OCI-LY3 (cell line): Measurements from ENCODE around the gene PTPN3.
A peak's percentile ranks its signal among the peaks of the same experiment; 100 is the strongest.

Experiments
- H2AFZ ChIP-seq: fragments of 200-600, 300-600 bp; shearing (Covaris generic); 2 replicates; pipeline ENCODE4 v1.6.0; 2014; ENCODE audit warnings: antibody characterized with exemption, low read depth, low read length
- H3K27ac ChIP-seq: fragments of 200-600, 300-600 bp; sonication (generic); 2 replicates; pipeline ENCODE4 v1.5.1; 2014; ENCODE audit warnings: mild to moderate bottlenecking, low read length, moderate library complexity, mixed read lengths
- H3K27me3 ChIP-seq: fragments of 200-600, 300-600 bp; sonication (generic); 2 replicates; pipeline ENCODE4 v1.6.1; 2014; ENCODE audit warnings: low read depth, low read length, mixed read lengths
- H3K36me3 ChIP-seq: fragments of 200-600, 300-600 bp; sonication (generic); replicated peaks from 2 replicates; pipeline ENCODE3; 2014; ENCODE audit warnings: low read depth, low read length, mixed read lengths
- H3K4me1 ChIP-seq: fragments of 300-600, 200-600 bp; sonication (generic); 2 replicates; pipeline ENCODE4 v1.6.1; 2014; ENCODE audit warnings: low read length, mixed read lengths
- H3K4me2 ChIP-seq: fragments of 200-600, 300-600 bp; sonication (generic); 2 replicates; pipeline ENCODE4 v1.6.1; 2014; ENCODE audit warnings: low read length, mixed read lengths
- H3K4me3 ChIP-seq: fragments of 300-600, 200-600 bp; sonication (generic); 2 replicates; pipeline ENCODE4 v1.5.1; 2014; ENCODE audit warnings: antibody characterized with exemption, mild to moderate bottlenecking, low read length, moderate library complexity
- H3K79me2 ChIP-seq: fragments of 300-600, 200-600 bp; shearing (Covaris generic); 2 replicates; pipeline ENCODE4 v1.6.1; 2014; ENCODE audit warnings: mild to moderate bottlenecking, low read length, mixed read lengths
- H3K9ac ChIP-seq: fragments of 300-600, 200-600 bp; shearing (Covaris generic); 2 replicates; pipeline ENCODE4 v1.6.0; 2014; ENCODE audit warnings: mild to moderate bottlenecking, low read length, moderate library complexity
- H3K9me3 ChIP-seq: fragments of 200-600, 300-600 bp; shearing (Covaris generic); 2 replicates; pipeline ENCODE4 v1.6.1; 2014; ENCODE audit warnings: low read length, mixed read lengths; ENCODE audit not compliant: insufficient read depth
- H4K20me1 ChIP-seq: fragments of 200-600, 300-600 bp; sonication (generic); 2 replicates; pipeline ENCODE4 v1.6.1; 2016; ENCODE audit warnings: low read length, mixed read lengths; ENCODE audit not compliant: insufficient read depth
- EZH2phosphoT487 ChIP-seq: fragments of 200-600 bp; shearing (Covaris generic); IDR thresholded peaks from 2 replicates; pipeline ENCODE4 v1.6.1; 2018; ENCODE audit warnings: antibody characterized with exemption, mixed run types, low read depth
- TF ChIP-seq, protein P1 (sequence below): fragments of 200-600, 300-600 bp; sonication (generic); IDR thresholded peaks from 2 replicates; pipeline ENCODE4 v1.5.1; 2014; ENCODE audit warnings: antibody characterized with exemption, low read length, low read depth

PTPN3 gene

DNA sequence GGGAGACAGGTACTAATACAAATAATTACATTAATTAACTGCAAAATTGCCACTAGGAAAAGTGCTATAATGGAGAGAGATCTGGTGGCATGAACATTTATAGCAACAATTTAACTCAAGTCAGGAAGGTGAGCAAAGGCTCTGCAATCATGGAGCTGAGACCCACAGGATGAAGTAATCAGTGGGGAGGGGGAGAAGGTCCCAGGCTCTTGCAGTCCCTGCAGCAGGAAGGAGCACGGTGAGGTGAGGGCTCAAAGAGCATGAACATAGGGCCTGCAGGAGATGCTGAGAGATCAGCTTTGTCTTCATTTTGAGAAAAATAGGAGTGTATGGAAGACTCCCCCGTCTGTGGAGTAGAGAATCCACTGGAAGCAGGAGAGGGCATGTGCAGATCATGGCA, 6.5 kb downstream of the PTPN3 start:
- no peaks in the 10 kb centered on the region for H4K20me1 ChIP-seq
- H3K4me2 ChIP-seq: no peak overlapping the region
- TF ChIP-seq, protein P1, sequence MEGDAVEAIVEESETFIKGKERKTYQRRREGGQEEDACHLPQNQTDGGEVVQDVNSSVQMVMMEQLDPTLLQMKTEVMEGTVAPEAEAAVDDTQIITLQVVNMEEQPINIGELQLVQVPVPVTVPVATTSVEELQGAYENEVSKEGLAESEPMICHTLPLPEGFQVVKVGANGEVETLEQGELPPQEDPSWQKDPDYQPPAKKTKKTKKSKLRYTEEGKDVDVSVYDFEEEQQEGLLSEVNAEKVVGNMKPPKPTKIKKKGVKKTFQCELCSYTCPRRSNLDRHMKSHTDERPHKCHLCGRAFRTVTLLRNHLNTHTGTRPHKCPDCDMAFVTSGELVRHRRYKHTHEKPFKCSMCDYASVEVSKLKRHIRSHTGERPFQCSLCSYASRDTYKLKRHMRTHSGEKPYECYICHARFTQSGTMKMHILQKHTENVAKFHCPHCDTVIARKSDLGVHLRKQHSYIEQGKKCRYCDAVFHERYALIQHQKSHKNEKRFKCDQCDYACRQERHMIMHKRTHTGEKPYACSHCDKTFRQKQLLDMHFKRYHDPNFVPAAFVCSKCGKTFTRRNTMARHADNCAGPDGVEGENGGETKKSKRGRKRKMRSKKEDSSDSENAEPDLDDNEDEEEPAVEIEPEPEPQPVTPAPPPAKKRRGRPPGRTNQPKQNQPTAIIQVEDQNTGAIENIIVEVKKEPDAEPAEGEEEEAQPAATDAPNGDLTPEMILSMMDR: no peak
- no peak for TF ChIP-seq EZH2phosphoT487
- H3K9me3 ChIP-seq: no peaks in the 10 kb centered on the region
- no peak overlapping the region for H3K9ac ChIP-seq
- H3K27me3 ChIP-seq: peaks cover 24% of the 10 kb centered on the region
- H2AFZ ChIP-seq: no peak overlapping the region
- H3K79me2 ChIP-seq: no peaks in the 10 kb centered on the region
- no peak overlapping the region for H3K27ac ChIP-seq
- peaks cover 7% of the 10 kb centered on the region for H3K4me1 ChIP-seq
- H3K36me3 ChIP-seq: no peaks in the 10 kb centered on the region
- no peak overlapping the region for H3K4me3 ChIP-seq

DNA sequence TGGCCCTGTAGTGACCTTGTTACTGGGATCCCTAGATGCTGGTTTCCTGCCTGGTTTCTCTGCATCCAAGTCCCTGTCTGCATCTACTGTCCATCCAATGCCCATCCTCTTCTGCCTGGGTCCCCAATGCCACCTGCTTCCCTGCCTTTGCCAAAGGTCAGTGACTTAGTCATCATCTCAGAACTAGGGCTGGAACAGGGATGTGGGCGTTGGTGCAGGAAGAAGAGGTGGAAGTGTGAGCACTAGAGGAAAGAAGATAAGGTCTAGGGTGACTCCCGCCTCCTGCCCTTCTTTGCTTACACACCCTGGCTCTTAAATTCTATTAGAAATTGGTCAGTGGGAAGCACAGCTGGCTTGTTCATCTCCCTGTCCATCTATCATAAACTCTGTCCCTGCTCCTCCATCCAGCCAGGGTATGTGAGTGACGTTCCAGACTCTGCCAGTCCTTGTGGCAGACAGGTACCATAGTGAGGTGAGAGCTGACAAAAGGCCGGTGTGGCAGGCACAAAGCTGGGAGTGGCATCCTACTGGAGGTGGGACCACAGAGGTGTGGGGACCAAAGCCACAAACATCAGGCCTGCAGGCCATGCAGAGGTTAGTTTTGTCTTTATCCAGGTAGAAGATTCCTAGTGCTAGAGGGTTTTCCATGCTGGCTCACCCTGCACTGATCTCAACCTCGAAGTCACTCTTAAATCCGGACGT, 9.2 kb downstream of the PTPN3 start:
- TF ChIP-seq, protein P1: no peak
- no peak for TF ChIP-seq EZH2phosphoT487
- no peaks in the 10 kb centered on the region for H3K79me2 ChIP-seq
- H4K20me1 ChIP-seq: no peaks in the 10 kb centered on the region

DNA sequence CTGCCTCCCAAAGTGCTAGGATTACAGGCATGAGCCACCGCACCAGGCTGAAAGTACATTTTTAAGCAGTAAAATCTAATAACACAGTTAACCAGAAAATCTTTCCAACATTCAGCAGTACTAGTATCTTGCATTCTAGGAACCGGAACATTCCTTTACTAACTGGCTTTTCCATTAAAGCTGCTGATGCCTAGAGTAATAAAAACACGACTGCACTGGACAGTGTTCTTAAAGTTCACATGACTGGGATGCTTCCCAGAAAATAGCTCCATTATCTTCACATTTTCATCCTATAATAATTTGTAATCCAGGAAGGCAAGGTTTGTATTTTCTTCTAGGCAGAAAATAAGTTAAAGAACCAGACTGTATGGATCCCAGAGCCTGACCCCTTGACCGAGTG, 9.8 kb downstream of the PTPN3 start:
- no peaks in the 10 kb centered on the region for H3K36me3 ChIP-seq
- H2AFZ ChIP-seq: no peak overlapping the region
- H3K4me1 ChIP-seq: peaks cover 7% of the 10 kb centered on the region
- H3K4me3 ChIP-seq: no peak overlapping the region
- H3K27ac ChIP-seq: no peak overlapping the region
- TF ChIP-seq, protein P1: no peak
- TF ChIP-seq EZH2phosphoT487: no peak
- no peak overlapping the region for H3K9ac ChIP-seq
- H3K79me2 ChIP-seq: no peaks in the 10 kb centered on the region
- no peak overlapping the region for H3K4me2 ChIP-seq
- H3K9me3 ChIP-seq: no peaks in the 10 kb centered on the region
- peaks cover 4% of the 10 kb centered on the region; the same call in 1 of the 2 replicates for H3K27me3 ChIP-seq
- no peaks in the 10 kb centered on the region for H4K20me1 ChIP-seq

More for the DNA sequence above, 9.2 kb downstream of the PTPN3 start:
- Histone ChIP-seq H3K27ac (no peak overlapping the region), H3K9ac (no peak overlapping the region), H2AFZ (no peak overlapping the region), H3K9me3 (no peaks in the 10 kb centered on the region), H3K4me3 (no peak overlapping the region), H3K4me2 (no peak overlapping the region), H3K4me1 (peaks cover 7% of the 10 kb centered on the region), H3K36me3 (no peaks in the 10 kb centered on the region), H3K27me3 (peaks cover 7% of the 10 kb centered on the region; the same call in 1 of the 2 replicates)

DNA sequence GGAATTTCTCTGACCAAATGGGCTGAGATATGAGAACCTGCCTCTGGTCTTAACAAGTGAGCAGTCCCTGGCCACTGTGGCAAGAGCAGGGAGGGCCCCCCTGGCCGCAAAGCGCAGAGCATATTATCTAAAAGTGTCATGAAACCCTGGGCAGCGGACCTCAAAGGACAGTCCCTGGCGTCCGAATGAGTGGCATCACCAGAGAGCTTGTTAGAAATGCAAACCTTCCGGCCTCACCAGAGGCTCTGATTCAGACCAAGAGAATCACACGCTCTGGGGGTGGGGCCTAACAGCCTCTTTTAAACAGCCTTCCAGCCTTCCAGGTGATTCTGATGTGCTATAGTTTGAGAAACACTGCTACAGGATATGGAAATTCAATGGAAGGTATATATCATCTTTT, 10.9 kb downstream of the PTPN3 start:
- peaks cover 7% of the 10 kb centered on the region for H3K4me1 ChIP-seq
- no peak overlapping the region for H3K4me3 ChIP-seq
- H3K79me2 ChIP-seq: no peaks in the 10 kb centered on the region
- H2AFZ ChIP-seq: no peak overlapping the region
- H3K36me3 ChIP-seq: no peaks in the 10 kb centered on the region
- no peaks in the 10 kb centered on the region for H3K9me3 ChIP-seq
- peak overlapping the region; percentile 25 for H3K4me2 ChIP-seq
- H3K27ac ChIP-seq: no peak overlapping the region
- no peak overlapping the region for H3K9ac ChIP-seq
- H4K20me1 ChIP-seq: no peaks in the 10 kb centered on the region
- no peak for TF ChIP-seq EZH2phosphoT487
- TF ChIP-seq, protein P1: no peak
- peaks cover 11% of the 10 kb centered on the region for H3K27me3 ChIP-seq
